Measurements from ENCODE around the gene HYAL2.

The HYAL2 gene

GRCh38 chr3:50294492-50295403 lies 27.8 kb downstream of the HYAL2 start:
- no peak for TF ChIP-seq CTCF (IDR thresholded peaks at IDR 0.05; ENCODE audit: borderline replicate concordance, insufficient read depth, low read depth, low read length)

GRCh38 chr3:50294089-50294488 lies 28.5 kb downstream of the HYAL2 start:
- H3K4me3 ChIP-seq (ENCODE audit: low read depth, low read length), result no peak overlapping the region
- TF ChIP-seq CTCF (IDR thresholded peaks at IDR 0.05; ENCODE audit: borderline replicate concordance, insufficient read depth, low read depth, low read length), result no peak

More at GRCh38 chr3:50294492-50295403, 27.8 kb downstream of the HYAL2 start:
- no peak overlapping the region for H3K4me3 ChIP-seq (ENCODE audit: low read depth, low read length)

GRCh38 chr3:50293079-50293801 lies 29.3 kb downstream of the HYAL2 start:
- peak overlapping the region; percentile 52 for H3K4me3 ChIP-seq (ENCODE audit: low read depth, low read length)
- TF ChIP-seq CTCF (IDR thresholded peaks at IDR 0.05; ENCODE audit: borderline replicate concordance, insufficient read depth, low read depth, low read length), result no peak

- H3K4me3 ChIP-seq (ENCODE audit: low read depth, low read length), result peak within 1 kb of the TSS; percentile 98
- TF ChIP-seq CTCF (IDR thresholded peaks at IDR 0.05; ENCODE audit: borderline replicate concordance, insufficient read depth, low read depth, low read length), result no peak
Observed at GRCh38 chr3:50292159-50293078, 30.1 kb downstream of the HYAL2 start, which contains the start of gene IFRD2. IFRD2 (minus strand) TSS chr3:50292429; CDS start chr3:50292274, 155 bp downstream.

GRCh38 chr3:50290161-50290641 lies 32.3 kb downstream of the HYAL2 start:
- no peak overlapping the region for H3K4me3 ChIP-seq (ENCODE audit: low read depth, low read length)

More at GRCh38 chr3:50290161-50290641, 32.3 kb downstream of the HYAL2 start:
- TF ChIP-seq CTCF (IDR thresholded peaks at IDR 0.05; ENCODE audit: borderline replicate concordance, insufficient read depth, low read depth, low read length), result no peak

Measured in GM12875 (cell line).